Measurements from ENCODE around the gene ZNRF1. TPM values are rescaled to one million over a fixed set of nuclear protein-coding genes. Genes with fewer than 3 reads are reported as not detected.

The ZNRF1 gene
- total and polyA plus RNA-seq, 4 donors: 7.9 to 10.9 (median 9.2) TPM

DNA sequence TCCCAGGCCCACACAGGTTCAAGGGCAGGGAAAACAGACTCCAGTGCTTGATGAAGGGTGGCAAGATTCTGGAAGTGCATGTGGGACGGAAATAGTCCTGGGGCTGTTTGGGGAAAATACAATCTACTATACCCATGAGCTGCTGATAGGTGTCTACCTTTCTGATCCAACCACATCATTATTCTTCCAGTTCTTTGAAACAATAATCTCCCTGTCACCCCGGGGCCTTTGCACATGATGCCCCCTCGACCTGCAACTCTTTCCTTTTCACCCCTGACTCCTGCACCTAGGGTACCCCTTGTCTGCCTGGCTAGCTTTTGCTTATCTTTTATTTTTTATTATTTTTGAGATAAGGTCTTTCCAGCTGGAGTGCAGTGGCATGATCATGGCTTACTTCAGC is 72.8 kb downstream of the ZNRF1 start:
- WGBS: 99% methylated on average over 3 of the region's 3 CpGs
- Histone ChIP-seq H3K27ac (ENCODE audit: low read depth in 1 of 2, low read length in 2 of 2) (no peak overlapping the region), H3K9ac (ENCODE audit: low read depth in 1 of 2, low read length in 2 of 2) (no peak overlapping the region), H3K4me3 (ENCODE audit: low read depth in 1 of 3, low read length in 3 of 3) (no peak overlapping the region), H3K36me3 (ENCODE audit: control insufficient read depth in 4 of 4, insufficient read depth in 3 of 4, low read depth in 1 of 4, low read length in 3 of 4) (no peaks in the 10 kb centered on the region), H3K4me1 (ENCODE audit: control insufficient read depth in 4 of 4, insufficient read depth in 4 of 4, low read length in 3 of 4) (peaks cover 12 to 31% (median 16%) of the 10 kb centered on the region in 4 donors), H3K9me3 (ENCODE audit: control insufficient read depth in 4 of 4, low read length in 3 of 4) (no peaks in the 10 kb centered on the region), H3K27me3 (ENCODE audit: control insufficient read depth in 4 of 4, insufficient read depth in 4 of 4, low read length in 3 of 4) (no peaks in the 10 kb centered on the region)
- no peak for DNase-seq (ENCODE audit: low spot score)
- TF ChIP-seq, protein P1, sequence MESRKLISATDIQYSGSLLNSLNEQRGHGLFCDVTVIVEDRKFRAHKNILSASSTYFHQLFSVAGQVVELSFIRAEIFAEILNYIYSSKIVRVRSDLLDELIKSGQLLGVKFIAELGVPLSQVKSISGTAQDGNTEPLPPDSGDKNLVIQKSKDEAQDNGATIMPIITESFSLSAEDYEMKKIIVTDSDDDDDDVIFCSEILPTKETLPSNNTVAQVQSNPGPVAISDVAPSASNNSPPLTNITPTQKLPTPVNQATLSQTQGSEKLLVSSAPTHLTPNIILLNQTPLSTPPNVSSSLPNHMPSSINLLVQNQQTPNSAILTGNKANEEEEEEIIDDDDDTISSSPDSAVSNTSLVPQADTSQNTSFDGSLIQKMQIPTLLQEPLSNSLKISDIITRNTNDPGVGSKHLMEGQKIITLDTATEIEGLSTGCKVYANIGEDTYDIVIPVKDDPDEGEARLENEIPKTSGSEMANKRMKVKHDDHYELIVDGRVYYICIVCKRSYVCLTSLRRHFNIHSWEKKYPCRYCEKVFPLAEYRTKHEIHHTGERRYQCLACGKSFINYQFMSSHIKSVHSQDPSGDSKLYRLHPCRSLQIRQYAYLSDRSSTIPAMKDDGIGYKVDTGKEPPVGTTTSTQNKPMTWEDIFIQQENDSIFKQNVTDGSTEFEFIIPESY (IDR thresholded peaks at IDR 0.05): no peak
- no peak for TF ChIP-seq GABPA (IDR thresholded peaks at IDR 0.05 in 1 of 2, conservative IDR thresholded peaks at IDR 0.05 in 1 of 2)

DNA sequence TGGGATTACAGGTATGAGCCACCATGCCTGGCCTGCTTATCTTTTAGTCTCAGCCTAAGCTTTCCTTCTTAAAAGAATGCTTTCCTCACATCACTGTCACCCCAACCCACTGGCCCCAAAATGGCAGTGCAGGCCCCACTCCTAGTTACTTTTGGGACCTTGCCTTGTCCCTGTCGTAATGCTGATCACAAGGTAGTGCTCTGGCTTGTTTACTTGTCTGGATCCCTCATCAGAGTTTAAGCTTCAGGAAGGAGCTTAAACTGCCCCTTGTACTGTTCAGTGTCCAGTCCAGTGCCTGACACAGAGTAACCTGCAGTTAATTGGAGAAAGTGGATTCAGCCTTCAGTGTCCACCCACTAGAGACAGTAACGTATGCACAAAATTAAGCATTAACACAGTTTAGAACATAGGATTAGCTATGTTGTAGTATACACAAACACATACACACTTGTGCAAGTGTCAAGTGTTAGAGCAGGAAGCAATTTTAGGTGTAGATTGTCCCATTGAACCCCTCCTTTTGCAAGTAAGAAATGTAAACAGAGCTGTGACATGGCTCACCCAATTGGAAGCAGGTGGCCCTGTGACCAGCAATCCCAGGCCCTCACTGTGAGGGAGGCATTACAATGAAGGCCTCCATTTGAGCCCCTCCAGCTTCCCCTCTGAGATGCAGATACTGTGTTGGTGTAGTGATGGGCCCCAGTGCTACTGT is 73.6 kb downstream of the ZNRF1 start:
- Histone ChIP-seq H3K27ac (ENCODE audit: low read depth in 1 of 2, low read length in 2 of 2) (no peak overlapping the region), H3K4me1 (ENCODE audit: control insufficient read depth in 4 of 4, insufficient read depth in 4 of 4, low read length in 3 of 4) (peaks cover 12 to 31% (median 16%) of the 10 kb centered on the region in 4 donors)
- TF ChIP-seq HNF4A (conservative IDR thresholded peaks at IDR 0.05) (peak; percentile 75 to 84), RXRA (IDR thresholded peaks at IDR 0.05) (peak; percentile 55 to 71), TAF1 (conservative IDR thresholded peaks at IDR 0.05) (no peak), SP1 (IDR thresholded peaks at IDR 0.05) (peak; percentile 18), FOXA2 (IDR thresholded peaks at IDR 0.05) (no peak)
- TF ChIP-seq, protein P2, sequence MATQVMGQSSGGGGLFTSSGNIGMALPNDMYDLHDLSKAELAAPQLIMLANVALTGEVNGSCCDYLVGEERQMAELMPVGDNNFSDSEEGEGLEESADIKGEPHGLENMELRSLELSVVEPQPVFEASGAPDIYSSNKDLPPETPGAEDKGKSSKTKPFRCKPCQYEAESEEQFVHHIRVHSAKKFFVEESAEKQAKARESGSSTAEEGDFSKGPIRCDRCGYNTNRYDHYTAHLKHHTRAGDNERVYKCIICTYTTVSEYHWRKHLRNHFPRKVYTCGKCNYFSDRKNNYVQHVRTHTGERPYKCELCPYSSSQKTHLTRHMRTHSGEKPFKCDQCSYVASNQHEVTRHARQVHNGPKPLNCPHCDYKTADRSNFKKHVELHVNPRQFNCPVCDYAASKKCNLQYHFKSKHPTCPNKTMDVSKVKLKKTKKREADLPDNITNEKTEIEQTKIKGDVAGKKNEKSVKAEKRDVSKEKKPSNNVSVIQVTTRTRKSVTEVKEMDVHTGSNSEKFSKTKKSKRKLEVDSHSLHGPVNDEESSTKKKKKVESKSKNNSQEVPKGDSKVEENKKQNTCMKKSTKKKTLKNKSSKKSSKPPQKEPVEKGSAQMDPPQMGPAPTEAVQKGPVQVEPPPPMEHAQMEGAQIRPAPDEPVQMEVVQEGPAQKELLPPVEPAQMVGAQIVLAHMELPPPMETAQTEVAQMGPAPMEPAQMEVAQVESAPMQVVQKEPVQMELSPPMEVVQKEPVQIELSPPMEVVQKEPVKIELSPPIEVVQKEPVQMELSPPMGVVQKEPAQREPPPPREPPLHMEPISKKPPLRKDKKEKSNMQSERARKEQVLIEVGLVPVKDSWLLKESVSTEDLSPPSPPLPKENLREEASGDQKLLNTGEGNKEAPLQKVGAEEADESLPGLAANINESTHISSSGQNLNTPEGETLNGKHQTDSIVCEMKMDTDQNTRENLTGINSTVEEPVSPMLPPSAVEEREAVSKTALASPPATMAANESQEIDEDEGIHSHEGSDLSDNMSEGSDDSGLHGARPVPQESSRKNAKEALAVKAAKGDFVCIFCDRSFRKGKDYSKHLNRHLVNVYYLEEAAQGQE (IDR thresholded peaks at IDR 0.05): no peak

DNA sequence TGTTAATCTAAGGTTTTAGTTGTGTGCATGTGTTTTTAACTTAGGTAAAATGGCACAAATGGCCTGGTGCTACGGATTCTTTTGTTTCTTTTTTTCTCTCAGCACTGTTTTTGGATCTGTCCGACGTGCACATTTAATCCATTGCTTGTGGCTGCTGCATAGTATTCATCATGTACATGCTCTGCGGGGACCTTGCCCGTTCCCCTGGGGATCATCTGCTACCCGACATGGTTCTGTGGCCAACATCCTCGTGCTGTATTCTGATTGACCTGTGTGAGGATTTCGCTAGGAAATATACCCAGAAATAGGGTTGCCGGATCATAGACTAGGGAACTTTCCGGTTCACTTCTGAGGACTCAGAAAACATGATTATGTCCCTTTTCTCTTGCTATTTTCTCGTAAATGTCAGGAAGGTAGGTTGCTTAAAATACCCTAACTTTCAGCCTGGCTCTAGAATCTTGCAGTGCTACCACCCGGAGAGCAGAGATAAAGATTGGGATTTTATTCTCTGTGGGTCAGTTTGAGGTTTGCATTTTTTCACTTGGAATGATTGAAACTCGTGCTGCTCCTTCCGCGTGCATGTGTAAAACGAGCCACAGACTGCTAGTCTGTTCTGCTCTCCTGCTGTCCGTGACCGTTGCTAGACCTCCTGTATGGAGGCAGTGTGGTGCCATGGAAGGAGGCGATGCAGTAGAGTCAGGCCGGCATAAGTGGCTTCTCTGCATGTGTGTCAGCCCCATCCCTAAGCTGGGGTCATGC is 74.9 kb downstream of the ZNRF1 start:
- Histone ChIP-seq H3K27me3 (ENCODE audit: control insufficient read depth in 4 of 4, insufficient read depth in 4 of 4, low read length in 3 of 4) (no peaks in the 10 kb centered on the region), H3K27ac (ENCODE audit: low read depth in 1 of 2, low read length in 2 of 2) (no peak overlapping the region), H3K4me1 (ENCODE audit: control insufficient read depth in 4 of 4, insufficient read depth in 4 of 4, low read length in 3 of 4) (peaks cover 12 to 31% (median 16%) of the 10 kb centered on the region in 4 donors), H3K36me3 (ENCODE audit: control insufficient read depth in 4 of 4, insufficient read depth in 3 of 4, low read depth in 1 of 4, low read length in 3 of 4) (no peaks in the 10 kb centered on the region), H3K4me3 (ENCODE audit: low read depth in 1 of 3, low read length in 3 of 3) (no peak overlapping the region), H3K9ac (ENCODE audit: low read depth in 1 of 2, low read length in 2 of 2) (no peak overlapping the region), H3K9me3 (ENCODE audit: control insufficient read depth in 4 of 4, low read length in 3 of 4) (no peaks in the 10 kb centered on the region)
- DNase-seq (ENCODE audit: low spot score): no peak
- 93% methylated on average over 20 of the region's 20 CpGs for WGBS
- TF ChIP-seq EGR1 (IDR thresholded peaks at IDR 0.05; ENCODE audit: low read depth in 2 of 2) (no peak), FOXA1 (IDR thresholded peaks at IDR 0.05) (no peak), TAF1 (conservative IDR thresholded peaks at IDR 0.05) (no peak), FOXA2 (IDR thresholded peaks at IDR 0.05) (no peak), RAD21 (IDR thresholded peaks at IDR 0.05) (no peak), NR2F2 (IDR thresholded peaks at IDR 0.05) (no peak)
- TF ChIP-seq, protein P3, sequence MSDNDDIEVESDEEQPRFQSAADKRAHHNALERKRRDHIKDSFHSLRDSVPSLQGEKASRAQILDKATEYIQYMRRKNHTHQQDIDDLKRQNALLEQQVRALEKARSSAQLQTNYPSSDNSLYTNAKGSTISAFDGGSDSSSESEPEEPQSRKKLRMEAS (IDR thresholded peaks at IDR 0.05): no peak
- TF ChIP-seq, protein P2 (IDR thresholded peaks at IDR 0.05): no peak
- TF ChIP-seq, protein P4, sequence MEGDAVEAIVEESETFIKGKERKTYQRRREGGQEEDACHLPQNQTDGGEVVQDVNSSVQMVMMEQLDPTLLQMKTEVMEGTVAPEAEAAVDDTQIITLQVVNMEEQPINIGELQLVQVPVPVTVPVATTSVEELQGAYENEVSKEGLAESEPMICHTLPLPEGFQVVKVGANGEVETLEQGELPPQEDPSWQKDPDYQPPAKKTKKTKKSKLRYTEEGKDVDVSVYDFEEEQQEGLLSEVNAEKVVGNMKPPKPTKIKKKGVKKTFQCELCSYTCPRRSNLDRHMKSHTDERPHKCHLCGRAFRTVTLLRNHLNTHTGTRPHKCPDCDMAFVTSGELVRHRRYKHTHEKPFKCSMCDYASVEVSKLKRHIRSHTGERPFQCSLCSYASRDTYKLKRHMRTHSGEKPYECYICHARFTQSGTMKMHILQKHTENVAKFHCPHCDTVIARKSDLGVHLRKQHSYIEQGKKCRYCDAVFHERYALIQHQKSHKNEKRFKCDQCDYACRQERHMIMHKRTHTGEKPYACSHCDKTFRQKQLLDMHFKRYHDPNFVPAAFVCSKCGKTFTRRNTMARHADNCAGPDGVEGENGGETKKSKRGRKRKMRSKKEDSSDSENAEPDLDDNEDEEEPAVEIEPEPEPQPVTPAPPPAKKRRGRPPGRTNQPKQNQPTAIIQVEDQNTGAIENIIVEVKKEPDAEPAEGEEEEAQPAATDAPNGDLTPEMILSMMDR (IDR thresholded peaks at IDR 0.05; ENCODE audit: low read depth, low read length, missing input control): no peak

More for the DNA sequence above, 73.6 kb downstream of the ZNRF1 start:
- WGBS: 42% methylated on average over 2 of the region's 2 CpGs
- Histone ChIP-seq H3K9ac (ENCODE audit: low read depth in 1 of 2, low read length in 2 of 2) (no peak overlapping the region), H3K9me3 (ENCODE audit: control insufficient read depth in 4 of 4, low read length in 3 of 4) (no peaks in the 10 kb centered on the region), H3K4me3 (ENCODE audit: low read depth in 1 of 3, low read length in 3 of 3) (no peak overlapping the region), H3K27me3 (ENCODE audit: control insufficient read depth in 4 of 4, insufficient read depth in 4 of 4, low read length in 3 of 4) (no peaks in the 10 kb centered on the region), H3K36me3 (ENCODE audit: control insufficient read depth in 4 of 4, insufficient read depth in 3 of 4, low read depth in 1 of 4, low read length in 3 of 4) (no peaks in the 10 kb centered on the region)
- DNase-seq (ENCODE audit: low spot score): no peak
